Kidney (tissue), 14 donors: Measurements from ENCODE around the gene TRPM3. TPM values are rescaled to one million over a fixed set of nuclear protein-coding genes. Genes with fewer than 3 reads are reported as not detected.
A peak's percentile ranks its signal among the peaks of the same experiment; 100 is the strongest.

Experiments
- DNase-seq, 5 donors: peaks; one replicate each; pipeline ENCODE4 v3.0.0-alpha.2; 2013 to 2020
- FAIRE-seq: peaks from 2 replicates; lab custom pipeline; 2012; peaks lifted over from hg19 to GRCh38; lab: Jason Lieb, UNC
- H3K27ac ChIP-seq, 2 donors: one replicate each; pipeline ENCODE4 v1.7.0; 2013; ENCODE audit warnings: low read depth in 2 of 2, low read length in 2 of 2, inconsistent platforms in 1 of 2
- H3K27me3 ChIP-seq: one replicate; pipeline ENCODE4 v1.7.1; 2013; ENCODE audit warnings: low read length, inconsistent platforms; ENCODE audit not compliant: control insufficient read depth, insufficient read depth
- H3K36me3 ChIP-seq, 3 donors: one replicate each; pipeline versions ENCODE4 v1.7.0 to v1.7.1; 2013; ENCODE audit warnings: low read length in 3 of 3, control low read depth in 1 of 3, inconsistent platforms in 1 of 3; ENCODE audit not compliant: insufficient read depth in 3 of 3, control insufficient read depth in 2 of 3
- H3K4me1 ChIP-seq, 3 donors: one replicate each; pipeline versions ENCODE4 v1.7.0 to v1.7.1; 2013; ENCODE audit warnings: low read length in 3 of 3, inconsistent platforms in 1 of 3, low read depth in 1 of 3; ENCODE audit not compliant: control insufficient read depth in 2 of 3, insufficient read depth in 2 of 3
- H3K4me3 ChIP-seq, 3 donors: one replicate each; pipeline versions ENCODE4 v1.7.0 to v1.8.1; 2013; ENCODE audit warnings: low read length in 3 of 3, control low read depth in 1 of 3, inconsistent platforms in 1 of 3
- H3K9ac ChIP-seq, 3 donors: one replicate each; pipeline versions ENCODE4 v1.7.0 to v1.7.1; 2013; ENCODE audit warnings: low read length in 3 of 3, control low read depth in 1 of 3, inconsistent platforms in 1 of 3
- H3K9me3 ChIP-seq, 3 donors: one replicate each; pipeline versions ENCODE4 v1.7.0 to v1.7.1; 2013; ENCODE audit warnings: low read length in 3 of 3, control low read depth in 1 of 3, inconsistent platforms in 1 of 3; ENCODE audit not compliant: control insufficient read depth in 2 of 3, insufficient read depth in 1 of 3
- CTCF ChIP-seq: IDR thresholded peaks from 3 replicates; pipeline ENCODE4 v1.5.1; 2012; ENCODE audit warnings: mild to moderate bottlenecking, moderate library complexity, borderline replicate concordance; ENCODE audit not compliant: insufficient read depth; ENCODE audit errors: extremely low read depth
- intact Hi-C: fragments of 100-400 bp; cut with DNase I; formaldehyde crosslinking; loops from one replicate; pipeline ENCODE4 v1.11.1; 2022
- polyA plus RNA-seq: library from polyadenylated mRNA; stranded (reverse); fragments of 350-450 nt; fragmentation: Illumina TruSeq; extraction: RNeasy Lipid Tissue Mini Kit (QIAGEN cat#74804); gene quantifications from one replicate; pipeline ENCODE4 v1.2.3, GENCODE V29; 2014; ENCODE audit warnings: low read depth, low replicate concordance; ENCODE audit not compliant: insufficient read depth
- total RNA-seq: library from RNA; stranded (reverse); fragmentation: NEBNext Ultra II Directional; extraction: Animal tissue kit (Norgen Biotek cat#: 25700); gene quantifications from one replicate; pipeline ENCODE4 v1.2.1, GENCODE V29; 2021
- donor health status: control.
- donor health status: control.
- donor health status: control.
- donor health status: control.
- donor health status: control.
- donor health status: DM: yes; HTN: yes; CAD: no.
- donor health status: Normal renal cell carcinoma (clear cell type).

Gene TRPM3
- total and polyA plus RNA-seq, 2 donors from 2014 or later: 8.8 to 11.4 TPM

GRCh38 chr9:70564468-70565335, 556.7 kb downstream of the TRPM3 start:
- FAIRE-seq (no peak), DNase-seq (no peak)

GRCh38 chr9:70563431-70564204, 557.8 kb downstream of the TRPM3 start:
- H3K36me3 ChIP-seq: peaks cover 0 to 2% (median 0%) of the 10 kb centered on the region in 3 donors
- FAIRE-seq (no peak), DNase-seq (no peak)
- no peak for TF ChIP-seq CTCF
- no peaks in the 10 kb centered on the region for H3K27me3 ChIP-seq
- no peak overlapping the region for H3K4me3 ChIP-seq
- intact Hi-C loops: no loop called here
- no peak overlapping the region for H3K9ac ChIP-seq
- H3K9me3 ChIP-seq: no peaks in the 10 kb centered on the region
- peaks cover 0 to 4% (median 2%) of the 10 kb centered on the region in 3 donors for H3K4me1 ChIP-seq
- peak overlapping the region; percentile 23 to 39 for H3K27ac ChIP-seq

More at GRCh38 chr9:70564468-70565335, 556.7 kb downstream of the TRPM3 start:
- intact Hi-C loops: no loop called here
- no peaks in the 10 kb centered on the region for H3K9me3 ChIP-seq
- H3K4me1 ChIP-seq: peaks cover 0 to 4% (median 2%) of the 10 kb centered on the region in 3 donors
- no peak overlapping the region for H3K9ac ChIP-seq
- no peaks in the 10 kb centered on the region for H3K27me3 ChIP-seq
- peaks cover 0 to 2% (median 0%) of the 10 kb centered on the region in 3 donors for H3K36me3 ChIP-seq
- TF ChIP-seq CTCF: no peak
- peak overlapping the region in 1 of 2 donors; percentile 23 for H3K27ac ChIP-seq
- H3K4me3 ChIP-seq: no peak overlapping the region

DNA sequence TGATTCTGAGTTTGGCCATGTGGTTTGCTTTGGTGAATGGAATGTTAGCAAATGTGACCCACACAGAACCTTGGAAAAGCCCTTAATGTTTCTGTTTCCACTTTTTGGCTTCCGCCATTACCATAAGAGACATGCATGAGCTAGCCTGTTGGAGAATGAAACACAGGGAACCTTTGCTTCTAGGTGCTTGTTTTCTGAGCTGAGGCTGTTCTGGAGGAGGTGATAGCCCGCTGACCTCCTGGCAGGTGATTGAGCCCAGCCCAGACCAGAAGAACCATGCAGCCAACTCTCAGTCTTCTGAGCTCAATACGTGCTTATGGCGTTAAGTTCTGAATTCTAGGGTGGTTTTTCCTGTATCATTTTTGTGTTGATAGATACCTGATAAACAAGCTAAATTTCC, 558.4 kb downstream of the TRPM3 start:
- intact Hi-C loops: no loop called here
- H3K27ac ChIP-seq: peak overlapping the region; percentile 39 to 59
- H3K4me3 ChIP-seq: no peak overlapping the region
- H3K9ac ChIP-seq: no peak overlapping the region
- H3K9me3 ChIP-seq: no peaks in the 10 kb centered on the region
- H3K4me1 ChIP-seq: peaks cover 0 to 4% (median 2%) of the 10 kb centered on the region in 3 donors
- no peak for TF ChIP-seq CTCF
- DNase-seq (no peak), FAIRE-seq (no peak)
- H3K27me3 ChIP-seq: no peaks in the 10 kb centered on the region
- H3K36me3 ChIP-seq: peaks cover 0 to 2% (median 0%) of the 10 kb centered on the region in 3 donors
